ENCODE measurements around the gene SAP30L. TPM values are rescaled to one million over a fixed set of nuclear protein-coding genes. Genes with fewer than 3 reads are reported as not detected.

Gene SAP30L
- total and polyA plus RNA-seq, 2 of the 13 experiments (the other 11 are each of a cell fraction or from before 2014, with no cell fraction given) = 27.9 to 37.2 TPM

GRCh38 chr5:154406826-154407225 lies 39.0 kb upstream of the SAP30L start (continued):
- TF ChIP-seq ZSCAN5A (CRISPR knock-in tag; IDR thresholded peaks at IDR 0.05; ENCODE audit: borderline replicate concordance) (no peak), ZNF768 (CRISPR knock-in tag; IDR thresholded peaks at IDR 0.05) (no peak), ZBTB7B (CRISPR knock-in tag; IDR thresholded peaks at IDR 0.05) (no peak)

- Histone ChIP-seq H3K4me1 (ENCODE audit: insufficient read depth, low read length) (0 out of 2 replicates have a peak, but pooled peaks cover 9% of the 10 kb centered on the region), H3K9me3 (ENCODE audit: low read length) (no peaks in the 10 kb centered on the region), H3K36me3 (replicated peaks in 1 of 2; ENCODE audit: control insufficient read depth in 1 of 2, insufficient read depth in 2 of 2, low read length in 2 of 2) (peaks cover 0 to 2% of the 10 kb centered on the region in 2 experiments; a peak in 1 of 5 replicates), H3K4me3 (replicated peaks in 1 of 3; ENCODE audit: insufficient read depth in 1 of 3, low read depth in 2 of 3, low read length in 3 of 3) (no peak overlapping the region), H3K27ac (ENCODE audit: extremely low read length, insufficient read depth, low read length) (no peak overlapping the region), H3K79me2 (ENCODE audit: insufficient read depth, low read length) (no peaks in the 10 kb centered on the region), H4K20me1 (ENCODE audit: insufficient read depth, low read length) (no peaks in the 10 kb centered on the region), H3K9ac (ENCODE audit: insufficient read depth, low read depth, low read length) (no peak overlapping the region), H3K4me2 (ENCODE audit: low read depth, low read length) (no peak overlapping the region), H3K27me3 (ENCODE audit: control insufficient read depth in 1 of 2, insufficient read depth in 2 of 2, low read length in 2 of 2) (no peaks in the 10 kb centered on the region), H2AFZ (ENCODE audit: low read length) (no peak overlapping the region)
- no TSS peak for BruUV-seq (replicated peaks)
- TF ChIP-seq THRA (CRISPR knock-in tag; IDR thresholded peaks at IDR 0.05; ENCODE audit: borderline replicate concordance) (no peak), ZKSCAN8 (CRISPR knock-in tag; IDR thresholded peaks at IDR 0.05; ENCODE audit: borderline replicate concordance) (no peak), MIER2 (CRISPR knock-in tag; IDR thresholded peaks at IDR 0.05) (no peak), ZHX1 (CRISPR knock-in tag; IDR thresholded peaks at IDR 0.05; ENCODE audit: low read depth) (no peak), MTA3 (CRISPR knock-in tag; IDR thresholded peaks at IDR 0.05) (no peak), EED (CRISPR knock-in tag; IDR thresholded peaks at IDR 0.05) (no peak)
- POLR2A ChIA-PET = no interaction called here
- WGBS (ENCODE audit: low lambda C conversion rate) = 97% methylated on average over 6 of the region's 6 CpGs
- in situ Hi-C loops (cut with HindIII; ENCODE audit: extremely low pct_ligation_motif_present, low pct_unique_long_range_greater_than_20kb) (loop anchor here (5.0 kb wide), 1 partner anchor 337 kb away; no protein-coding TSS in a partner anchor), intact Hi-C loops (cut with micrococcal nuclease; ENCODE audit: unreplicated experiment) (loop anchor here (1.0 to 10.0 kb wide), 2 partner anchors 74 to 121 kb away; no protein-coding TSS in a partner anchor)
- CTCF ChIA-PET (ENCODE audit: low intra/inter-chr PET ratio, low total read pairs) = no interaction called here
- ATAC-seq (no peak), DNase-seq (ENCODE audit: low spot score) (no peak), FAIRE-seq (no peak)
Measured at GRCh38 chr5:154408811-154409210, 37.0 kb upstream of the SAP30L start.
